ENCODE results near the gene KHDC3L. TPM values are rescaled to one million over a fixed set of nuclear protein-coding genes. Genes with fewer than 3 reads are reported as not detected.
A peak's percentile ranks its signal among the peaks of the same experiment; 100 is the strongest.

The KHDC3L gene
- total and polyA plus RNA-seq, 2 of the 13 experiments (the other 11 are each of a cell fraction or from before 2014, with no cell fraction given): not detected

- no peak for TF ChIP-seq ZNF224 (CRISPR knock-in tag; IDR thresholded peaks at IDR 0.05)
- TF ChIP-seq ATF7 (IDR thresholded peaks at IDR 0.05): no peak
- no peak for TF ChIP-seq ATF7 (CRISPR knock-in tag; IDR thresholded peaks at IDR 0.05)
- TF ChIP-seq HDAC6 (IDR thresholded peaks at IDR 0.05; ENCODE audit: low read depth, low read length): no peak
- no peak for TF ChIP-seq SP140L (CRISPR knock-in tag; IDR thresholded peaks at IDR 0.05; ENCODE audit: borderline replicate concordance)
- TF ChIP-seq PPARG (CRISPR knock-in tag; conservative IDR thresholded peaks at IDR 0.05): no peak
- 0 out of 2 replicates have a peak, but pooled peaks have one; percentile 35 for TF ChIP-seq CSRNP1 (CRISPR knock-in tag; IDR thresholded peaks at IDR 0.05)
- no peak for TF ChIP-seq KIAA2018 (CRISPR knock-in tag; IDR thresholded peaks at IDR 0.05; ENCODE audit: borderline replicate concordance)
- TF ChIP-seq ZNF570 (CRISPR knock-in tag; IDR thresholded peaks at IDR 0.05; ENCODE audit: borderline replicate concordance): no peak
- TF ChIP-seq ZNF280D (CRISPR knock-in tag; IDR thresholded peaks at IDR 0.05): no peak
- TF ChIP-seq THAP9 (CRISPR knock-in tag; IDR thresholded peaks at IDR 0.05; ENCODE audit: borderline replicate concordance): no peak
- peak; percentile 62 for TF ChIP-seq STAG1 (CRISPR knock-in tag; IDR thresholded peaks at IDR 0.05)
These were observed 26.5 kb downstream of the KHDC3L start (continued) for GRCh38 chr6:73388800-73389512.
